ENCODE results near the gene KIAA1958.

The KIAA1958 gene

GRCh38 chr9:112605963-112606699, 119.5 kb downstream of the KIAA1958 start:
- no peak for DNase-seq

- no peak for DNase-seq
Observed at GRCh38 chr9:112608851-112609250, 122.2 kb downstream of the KIAA1958 start.

GRCh38 chr9:112615584-112616266, 129.1 kb downstream of the KIAA1958 start:
- DNase-seq = no peak

DNA sequence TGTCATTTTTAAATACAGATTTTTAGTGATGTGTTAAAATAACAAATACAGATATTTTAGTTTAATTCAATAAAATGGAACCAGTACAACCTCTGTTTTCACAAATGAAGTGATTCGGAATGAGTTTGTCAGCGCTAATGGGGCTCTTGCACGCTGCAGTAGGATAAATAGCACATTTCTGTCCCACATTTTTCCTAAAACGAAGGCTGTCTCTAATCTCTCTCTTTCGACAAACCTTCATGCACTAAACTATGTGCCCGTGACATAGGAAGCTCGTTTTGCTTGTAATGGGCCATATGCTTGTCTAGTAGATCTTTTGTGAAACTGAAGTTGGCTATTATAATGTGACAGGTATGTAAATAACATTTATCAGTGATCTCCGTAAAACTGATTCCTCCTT, 130.7 kb downstream of the KIAA1958 start:
- no peak for DNase-seq

DNA sequence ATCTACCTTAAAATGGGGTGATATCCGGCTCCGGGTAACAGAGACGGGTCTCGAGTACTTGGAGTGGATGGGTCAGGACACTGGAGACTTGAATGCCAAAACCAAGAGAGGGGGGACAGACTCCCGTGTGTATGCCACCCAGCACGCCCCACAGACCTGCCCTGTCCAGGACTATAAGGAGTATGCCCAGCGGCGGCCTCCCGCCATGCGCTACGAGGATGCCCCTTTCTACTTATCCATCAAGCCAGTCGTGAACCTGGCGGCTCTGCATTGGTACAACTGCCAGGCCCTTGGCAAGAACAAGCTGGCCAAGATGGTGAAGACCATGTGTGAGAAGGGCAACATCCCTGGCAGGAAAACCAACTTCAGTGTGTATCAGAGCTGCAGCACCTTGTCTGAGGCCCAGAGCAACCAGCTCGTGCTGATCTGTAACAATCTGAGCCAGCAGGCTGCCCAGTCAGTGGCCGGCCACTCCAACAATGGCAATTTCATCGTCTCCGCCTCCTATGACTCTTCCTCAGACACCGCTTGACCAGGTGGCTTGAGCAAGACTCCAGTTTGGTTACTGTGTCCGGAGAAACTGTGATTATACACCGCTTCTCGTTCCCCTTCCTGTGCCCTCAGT, 131.9 kb downstream of the KIAA1958 start:
- no peak for DNase-seq

DNA sequence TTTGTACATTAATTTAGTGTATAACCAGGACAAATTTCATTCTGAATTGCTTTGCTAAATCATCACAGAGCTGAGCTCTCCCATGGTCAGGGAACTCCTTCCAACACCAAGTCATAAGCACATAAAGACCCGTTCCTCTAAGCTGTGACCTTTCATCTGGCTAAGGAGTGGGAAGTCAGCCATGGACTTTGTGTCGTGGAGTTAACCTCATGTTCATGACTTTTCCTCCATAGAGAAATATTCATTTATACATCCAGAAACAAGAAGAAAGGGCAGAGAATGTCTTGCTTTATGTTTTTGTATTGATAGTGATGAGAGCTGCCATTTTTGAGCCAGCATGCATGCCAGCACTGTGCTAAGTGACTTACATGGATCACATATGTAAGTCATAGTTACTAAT, 133.8 kb downstream of the KIAA1958 start:
- no peak for DNase-seq

- DNase-seq = no peak
Observed at GRCh38 chr9:112621018-112621655, 134.5 kb downstream of the KIAA1958 start.

DNA sequence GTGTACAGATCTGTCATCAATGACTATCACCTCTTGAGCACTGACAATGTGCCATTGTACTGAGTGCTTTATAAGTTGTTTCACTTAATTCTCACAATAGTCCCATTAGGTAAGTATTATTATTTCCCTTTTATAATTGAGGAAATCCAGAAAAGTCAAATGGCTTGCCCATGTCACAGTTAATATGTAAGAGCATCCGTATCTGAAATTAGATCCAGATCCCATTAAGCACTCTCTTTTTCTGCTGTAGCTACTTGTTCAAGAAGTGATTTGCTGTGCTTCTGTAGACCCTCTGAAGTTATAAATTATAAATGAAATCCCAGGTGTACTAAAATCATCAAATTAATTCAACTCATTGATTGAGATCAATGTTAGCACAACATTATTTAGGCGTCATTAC, 136.6 kb downstream of the KIAA1958 start:
- no peak for DNase-seq

GRCh38 chr9:112624711-112625707, 138.4 kb downstream of the KIAA1958 start:
- DNase-seq = no peak

DNA sequence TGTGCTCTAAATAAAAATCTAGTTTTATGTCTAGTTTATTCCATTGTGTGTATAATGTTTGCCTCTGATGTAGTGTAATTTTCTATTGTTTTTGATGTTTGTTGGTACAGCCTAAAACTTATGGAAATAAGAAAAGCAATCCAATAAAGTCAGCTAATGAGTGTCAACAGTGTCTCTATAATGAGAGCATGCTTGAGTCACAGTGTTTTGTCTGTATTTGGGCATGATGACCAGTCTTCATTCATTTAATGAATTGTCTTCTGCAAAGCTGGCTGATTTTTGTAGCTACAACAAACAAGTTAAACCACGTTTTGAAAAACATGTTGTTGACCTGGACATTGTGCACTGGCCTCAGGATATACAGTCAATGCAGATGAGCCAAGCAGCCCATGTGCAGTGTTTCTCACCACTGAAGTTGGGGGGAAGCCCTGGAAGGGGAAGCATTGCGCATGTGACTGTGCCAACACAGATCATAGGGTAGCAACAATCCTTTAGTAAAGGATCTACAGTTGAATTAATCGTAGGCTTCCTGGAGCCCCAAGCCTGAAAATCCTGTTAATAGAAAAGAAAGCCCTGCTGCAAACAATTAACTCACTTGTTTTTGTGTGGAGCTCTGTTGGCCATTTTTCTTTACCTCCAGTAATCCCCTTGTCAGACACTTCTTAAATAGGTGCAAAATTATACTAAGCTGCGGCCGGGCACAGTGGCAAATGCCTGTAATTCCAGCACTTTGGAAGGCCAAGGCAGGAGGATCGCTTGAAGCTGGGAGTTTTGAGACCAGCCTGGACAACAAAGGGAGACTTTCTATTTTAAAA, 143.3 kb downstream of the KIAA1958 start:
- DNase-seq = no peak

- DNase-seq = no peak
Observed at GRCh38 chr9:112631313-112632070, 144.9 kb downstream of the KIAA1958 start.

GRCh38 chr9:112640311-112640710, 153.7 kb downstream of the KIAA1958 start:
- DNase-seq = no peak

GRCh38 chr9:112642126-112642525, 155.5 kb downstream of the KIAA1958 start:
- no peak for DNase-seq

DNA sequence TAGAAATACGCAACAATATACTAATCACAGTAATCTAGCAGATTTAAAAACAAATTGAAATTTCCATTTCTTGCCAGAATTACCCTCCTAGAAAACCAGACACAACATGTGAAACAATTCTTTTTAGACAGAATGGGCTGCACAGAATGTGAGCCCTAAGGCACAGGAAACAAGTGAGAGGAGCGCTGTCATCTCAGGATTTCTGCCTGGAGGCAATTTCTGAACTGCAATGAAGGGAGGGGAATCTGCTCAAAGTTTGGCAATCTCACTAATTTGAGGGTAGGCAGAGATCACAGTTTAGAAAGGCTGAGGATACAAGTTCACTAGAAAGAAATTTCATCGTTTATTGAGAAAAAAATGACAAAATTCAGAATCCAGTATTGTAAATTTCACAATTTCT, 161.0 kb downstream of the KIAA1958 start:
- DNase-seq = no peak

GRCh38 chr9:112648624-112649023, 162.0 kb downstream of the KIAA1958 start:
- DNase-seq = no peak

GRCh38 chr9:112654282-112654681, 167.7 kb downstream of the KIAA1958 start:
- no peak for DNase-seq

DNA sequence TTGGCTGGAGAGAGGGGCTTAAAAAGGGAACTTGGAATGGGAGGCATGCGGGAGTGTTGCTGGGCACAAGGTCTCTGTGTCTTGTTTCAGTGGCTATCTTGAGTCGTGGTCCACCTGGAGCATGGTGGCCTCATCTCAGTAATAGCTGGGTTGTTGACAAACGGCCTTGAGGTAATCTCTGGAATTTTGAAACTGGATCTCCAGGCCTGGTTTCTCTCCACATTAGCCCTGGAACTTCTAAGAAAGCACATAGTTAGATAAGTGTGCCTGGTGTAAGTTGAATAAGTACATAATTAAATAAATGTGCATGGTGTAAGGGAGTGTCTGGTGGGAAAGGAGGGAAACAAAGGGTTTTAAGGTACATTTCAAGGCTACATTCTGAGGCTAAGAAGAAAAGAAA, 169.0 kb downstream of the KIAA1958 start:
- DNase-seq = no peak

DNA sequence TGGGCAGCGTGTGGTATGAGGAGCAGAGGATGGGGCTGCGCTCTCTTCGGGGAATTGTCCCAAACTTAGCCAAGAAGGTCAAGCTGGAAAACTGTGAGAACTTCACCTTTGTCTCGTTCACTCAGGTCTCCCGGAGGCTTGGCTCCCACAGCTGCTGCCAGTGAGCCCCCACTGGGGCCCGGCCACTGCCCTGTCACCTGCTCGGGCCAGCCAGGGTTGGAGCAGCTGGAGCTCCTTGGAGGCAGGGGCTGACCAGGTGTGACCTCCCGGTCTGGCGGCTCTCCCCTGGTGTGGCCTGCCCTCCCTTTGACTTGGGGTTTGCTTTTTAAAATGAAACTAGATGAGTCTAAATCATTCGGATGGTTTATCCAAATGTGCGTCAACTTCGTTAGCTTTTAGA, 173.3 kb downstream of the KIAA1958 start:
- no peak for DNase-seq

GRCh38 chr9:112663681-112664080, 177.1 kb downstream of the KIAA1958 start:
- no peak for DNase-seq

DNA sequence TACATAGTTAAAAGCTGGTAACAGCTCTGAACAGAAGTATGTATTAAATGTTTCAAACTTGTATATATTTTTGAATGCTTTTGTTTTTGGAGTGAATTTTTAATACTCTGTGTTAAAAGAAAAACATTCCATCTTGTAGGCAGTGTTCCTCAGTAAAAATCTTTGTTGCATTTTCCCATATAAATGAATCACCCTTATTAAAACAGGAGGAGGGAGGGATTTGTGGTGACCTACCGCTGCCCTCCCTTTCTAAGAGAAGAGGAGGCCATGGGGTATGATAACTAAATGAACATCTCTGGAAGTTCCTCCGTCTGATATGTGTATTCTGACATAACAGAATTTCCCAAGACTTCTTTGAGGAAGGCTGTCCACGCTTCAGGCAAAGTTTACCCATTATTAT, 177.9 kb downstream of the KIAA1958 start:
- no peak for DNase-seq

GRCh38 chr9:112665347-112665746, 178.7 kb downstream of the KIAA1958 start:
- DNase-seq = no peak
